Gastrocnemius medialis (tissue), 4 donors: ENCODE results near the gene CYP2F1. TPM values are rescaled to one million over a fixed set of nuclear protein-coding genes. Genes with fewer than 3 reads are reported as not detected.
"Not testable (repeated sequence)": the region's sequence is repeated elsewhere in the genome, so short reads cannot be mapped to it uniquely, and the experiment has no call there.

Experiments used
- ATAC-seq, 2 donors: fragments of 150-250 bp; one replicate each; pipeline ENCODE4 v1.9.1; 2016
- DNase-seq, 2 donors: peaks; one replicate each; pipeline ENCODE4 v3.0.0-alpha.2; 2019
- H3K27ac ChIP-seq, 4 donors: fragments of 200-600 bp; sonication (generic); 1 replicate in 1 of 4; 2 replicates in 3 of 4; pipeline ENCODE4 v1.5.1; 2016 to 2018; ENCODE audit warnings: mild to moderate bottlenecking in 2 of 4, moderate library complexity in 1 of 4
- H3K27me3 ChIP-seq, 3 donors: fragments of 200-600 bp; sonication (generic) in 2 of 3; 1 replicate in 1 of 3; 2 replicates in 2 of 3; pipeline versions ENCODE4 v1.5.1 to v1.6.0; 2016 to 2019; ENCODE audit warnings: mild to moderate bottlenecking in 1 of 3, moderate library complexity in 1 of 3
- H3K36me3 ChIP-seq, 2 donors: fragments of 200-600 bp; sonication (generic) in 1 of 2; one replicate each; pipeline ENCODE4 v1.5.1; 2017 to 2018
- H3K4me1 ChIP-seq, 2 donors: fragments of 200-600 bp; sonication (generic) in 1 of 2; one replicate each; pipeline ENCODE4 v1.5.1; 2016 to 2017; ENCODE audit warnings: mild to moderate bottlenecking in 2 of 2
- H3K4me3 ChIP-seq, 4 donors: fragments of 200-600 bp; sonication (generic) in 3 of 4; 1 replicate in 1 of 4; 2 replicates in 3 of 4; pipeline ENCODE4 v1.5.1; 2016 to 2019; ENCODE audit warnings: mild to moderate bottlenecking in 2 of 4
- H3K9me3 ChIP-seq, 3 donors: fragments of 200-600 bp; sonication (generic) in 2 of 3; 1 replicate in 1 of 3; 2 replicates in 2 of 3; pipeline ENCODE4 v1.5.1; 2016 to 2019
- POLR2A ChIP-seq, 2 donors: fragments of 450-650 bp; IDR thresholded peaks; one replicate each; pipeline ENCODE4 v1.6.1; 2017; ENCODE audit warnings: antibody characterized with exemption in 2 of 2, mild to moderate bottlenecking in 2 of 2, moderate library complexity in 2 of 2
- in situ Hi-C, 4 donors: fragments of 200-750 bp; cut with MboI; loops; one replicate each; pipeline versions ENCODE4 v1.15.0 to v1.8.0; 2017; ENCODE audit warnings: low sequenced_read_pairs in 4 of 4
- intact Hi-C: fragments of 100-400 bp; cut with DNase I; formaldehyde crosslinking; loops from one replicate; pipeline ENCODE4 v1.15.1; 2023; ENCODE audit warnings: low total_unique reads
- total RNA-seq, 4 donors: library from RNA; depleted of rRNA; stranded (reverse); fragments of >200 nt; gene quantifications; one replicate each; pipeline versions ENCODE4 v1.1.0 to v1.2.3, GENCODE V29; 2016
- TF ChIP-seq, protein P1 (sequence below), 5 experiments: fragments of 450-650 bp in 3 of 5; fragments of 200-600 bp in 2 of 5; sonication (generic) in 2 of 5; IDR thresholded peaks in 4 of 5; conservative IDR thresholded peaks in 1 of 5; 1 replicate in 4 of 5; 2 replicates in 1 of 5; pipeline ENCODE4 v1.5.1; 2016 to 2019; ENCODE audit warnings: antibody characterized with exemption in 5 of 5, mild to moderate bottlenecking in 3 of 5, moderate library complexity in 3 of 5

Gene CYP2F1
- total RNA-seq, 4 donors from 2014 or later: not detected

DNA sequence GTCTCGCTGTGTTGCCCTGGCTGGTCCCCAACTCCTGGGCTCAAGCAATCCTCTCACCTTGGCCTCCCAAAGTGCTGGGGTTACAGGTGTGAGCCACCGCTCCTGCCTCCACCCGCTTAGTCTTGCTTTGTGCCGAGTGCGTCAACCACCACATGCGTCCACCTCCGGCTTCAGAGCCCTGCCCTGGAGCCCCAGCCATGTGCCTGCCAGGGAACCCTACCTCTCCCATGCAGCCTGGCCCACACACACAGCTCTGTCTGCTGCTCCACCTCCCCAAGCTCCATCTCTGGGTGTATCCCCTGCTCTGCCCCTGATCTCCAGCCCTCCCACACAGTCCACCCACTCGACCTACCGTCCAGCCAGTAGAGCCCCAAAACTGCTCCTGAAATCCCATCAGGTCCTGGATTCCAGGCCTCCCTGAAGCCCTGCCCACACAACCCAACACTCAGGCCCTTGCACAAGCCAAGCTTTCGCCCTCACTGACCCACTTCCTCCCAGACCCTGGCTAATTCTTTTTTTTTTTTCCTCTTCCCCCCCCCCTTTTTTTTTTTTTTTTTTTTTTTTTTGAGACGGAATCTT lies 9.6 kb downstream of the CYP2F1 start:
- no peaks in the 10 kb centered on the region for H3K4me1 ChIP-seq
- no peak overlapping the region for H3K27ac ChIP-seq
- DNase-seq (no peak), ATAC-seq (no peak)
- in situ Hi-C loops: no loop called here
- intact Hi-C loops: no loop called here
- TF ChIP-seq POLR2A (IDR thresholded peaks at IDR 0.05): no peak
- TF ChIP-seq, protein P1, sequence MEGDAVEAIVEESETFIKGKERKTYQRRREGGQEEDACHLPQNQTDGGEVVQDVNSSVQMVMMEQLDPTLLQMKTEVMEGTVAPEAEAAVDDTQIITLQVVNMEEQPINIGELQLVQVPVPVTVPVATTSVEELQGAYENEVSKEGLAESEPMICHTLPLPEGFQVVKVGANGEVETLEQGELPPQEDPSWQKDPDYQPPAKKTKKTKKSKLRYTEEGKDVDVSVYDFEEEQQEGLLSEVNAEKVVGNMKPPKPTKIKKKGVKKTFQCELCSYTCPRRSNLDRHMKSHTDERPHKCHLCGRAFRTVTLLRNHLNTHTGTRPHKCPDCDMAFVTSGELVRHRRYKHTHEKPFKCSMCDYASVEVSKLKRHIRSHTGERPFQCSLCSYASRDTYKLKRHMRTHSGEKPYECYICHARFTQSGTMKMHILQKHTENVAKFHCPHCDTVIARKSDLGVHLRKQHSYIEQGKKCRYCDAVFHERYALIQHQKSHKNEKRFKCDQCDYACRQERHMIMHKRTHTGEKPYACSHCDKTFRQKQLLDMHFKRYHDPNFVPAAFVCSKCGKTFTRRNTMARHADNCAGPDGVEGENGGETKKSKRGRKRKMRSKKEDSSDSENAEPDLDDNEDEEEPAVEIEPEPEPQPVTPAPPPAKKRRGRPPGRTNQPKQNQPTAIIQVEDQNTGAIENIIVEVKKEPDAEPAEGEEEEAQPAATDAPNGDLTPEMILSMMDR (IDR thresholded peaks at IDR 0.05 in 4 of 5, conservative IDR thresholded peaks at IDR 0.05 in 1 of 5): no peak
- H3K27me3 ChIP-seq: no peaks in the 10 kb centered on the region
- H3K36me3 ChIP-seq: no peaks in the 10 kb centered on the region
- no peak overlapping the region for H3K4me3 ChIP-seq
- H3K9me3 ChIP-seq: no peaks in the 10 kb centered on the region

DNA sequence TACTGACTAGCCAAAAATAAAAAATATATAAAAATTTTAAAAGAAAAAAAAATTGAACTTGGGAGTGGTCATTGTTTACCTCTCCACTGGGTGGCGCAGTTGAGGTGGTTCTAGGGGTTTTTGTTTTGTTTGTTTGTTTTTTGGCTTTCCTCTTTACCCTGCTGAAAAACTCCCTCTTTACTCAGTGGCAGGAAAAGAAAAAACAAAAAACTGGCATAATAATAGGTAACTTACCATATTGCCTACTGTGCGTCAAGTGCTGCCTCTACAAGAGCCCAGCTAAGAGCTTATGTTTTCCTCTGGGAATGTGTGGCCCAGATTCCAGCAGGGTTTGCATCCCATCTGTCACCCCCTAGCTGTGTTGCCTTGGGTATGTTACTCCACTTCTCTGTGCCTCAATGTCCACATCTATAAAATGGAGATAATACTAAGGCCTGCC lies 12.6 kb downstream of the CYP2F1 start:
- not testable (repeated sequence) for H3K36me3 ChIP-seq, DNase-seq, H3K9me3 ChIP-seq, H3K27me3 ChIP-seq, H3K4me3 ChIP-seq, H3K4me1 ChIP-seq, H3K27ac ChIP-seq, ATAC-seq
- TF ChIP-seq, protein P1 (IDR thresholded peaks at IDR 0.05 in 4 of 5, conservative IDR thresholded peaks at IDR 0.05 in 1 of 5): peak in 4 of 5 experiments; percentile 18 to 65 (median 44)
- intact Hi-C loops (loop anchor here (1.0 to 2.0 kb wide), 2 partner anchors 136 to 182 kb away; no protein-coding TSS in a partner anchor), in situ Hi-C loops (loop anchor here in 3 of 4 donors (25.0 kb wide), 1 partner anchor 464 kb away; no protein-coding TSS in a partner anchor)

DNA sequence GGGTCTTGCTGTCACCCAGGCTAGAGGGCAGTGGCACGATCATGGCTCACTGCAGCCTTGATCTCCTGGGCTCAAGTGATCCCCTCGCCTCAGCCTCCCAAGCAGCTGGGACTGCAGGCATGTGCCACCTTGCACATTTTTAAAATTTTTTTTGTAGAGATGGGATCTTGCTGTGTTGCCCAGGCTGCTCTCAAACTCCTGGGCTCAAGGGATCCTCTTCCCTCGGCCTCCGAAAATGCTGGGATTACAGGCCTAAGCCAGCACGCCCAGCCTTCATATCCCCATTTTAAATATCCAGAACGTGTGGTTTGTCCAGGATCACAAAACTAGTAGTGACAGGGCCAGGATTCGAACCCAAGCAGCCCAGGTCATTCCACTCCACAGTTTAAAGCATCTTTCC lies 13.1 kb downstream of the CYP2F1 start:
- intact Hi-C loops: loop anchor here (1.0 to 2.0 kb wide), 2 partner anchors 135 to 181 kb away; no protein-coding TSS in a partner anchor
- not testable (repeated sequence) for H3K4me3 ChIP-seq, ATAC-seq, H3K27me3 ChIP-seq, H3K27ac ChIP-seq, DNase-seq, H3K4me1 ChIP-seq, H3K9me3 ChIP-seq, H3K36me3 ChIP-seq
- in situ Hi-C loops: loop anchor here in 3 of 4 donors (25.0 kb wide), 1 partner anchor 465 kb away; no protein-coding TSS in a partner anchor

DNA sequence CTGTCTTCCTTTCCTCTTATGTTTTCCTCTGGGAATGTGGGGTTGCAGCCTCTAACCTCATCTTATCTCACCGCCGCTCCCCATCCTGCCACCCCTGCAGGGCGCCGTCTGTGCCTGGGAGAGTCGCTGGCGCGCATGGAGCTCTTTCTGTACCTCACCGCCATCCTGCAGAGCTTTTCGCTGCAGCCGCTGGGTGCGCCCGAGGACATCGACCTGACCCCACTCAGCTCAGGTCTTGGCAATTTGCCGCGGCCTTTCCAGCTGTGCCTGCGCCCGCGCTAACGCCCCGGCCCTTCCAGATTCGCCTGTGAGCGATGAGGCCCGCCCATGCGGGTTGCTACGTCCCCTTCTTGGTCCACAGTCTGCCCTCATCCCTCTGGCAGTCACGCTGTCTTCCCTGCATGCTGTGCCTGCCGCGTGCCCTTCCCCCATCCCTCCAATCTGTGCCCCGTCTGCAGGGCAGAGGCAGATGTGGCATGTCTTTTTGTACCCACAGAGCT lies 13.6 kb downstream of the CYP2F1 start:
- H3K27me3 ChIP-seq, H3K27ac ChIP-seq, H3K9me3 ChIP-seq, H3K4me1 ChIP-seq, H3K4me3 ChIP-seq, H3K36me3 ChIP-seq: not testable (repeated sequence)
- TF ChIP-seq, protein P1 (IDR thresholded peaks at IDR 0.05 in 4 of 5, conservative IDR thresholded peaks at IDR 0.05 in 1 of 5): peak in 1 of 5 experiments; percentile 21
- ATAC-seq (peak; percentile 23 to 41), DNase-seq (peak; percentile 10 to 36)
- in situ Hi-C loops (loop anchor here in 3 of 4 donors (25.0 kb wide), 1 partner anchor 466 kb away; no protein-coding TSS in a partner anchor), intact Hi-C loops (loop anchor here (1.0 to 2.0 kb wide), 2 partner anchors 135 to 180 kb away; no protein-coding TSS in a partner anchor)

DNA sequence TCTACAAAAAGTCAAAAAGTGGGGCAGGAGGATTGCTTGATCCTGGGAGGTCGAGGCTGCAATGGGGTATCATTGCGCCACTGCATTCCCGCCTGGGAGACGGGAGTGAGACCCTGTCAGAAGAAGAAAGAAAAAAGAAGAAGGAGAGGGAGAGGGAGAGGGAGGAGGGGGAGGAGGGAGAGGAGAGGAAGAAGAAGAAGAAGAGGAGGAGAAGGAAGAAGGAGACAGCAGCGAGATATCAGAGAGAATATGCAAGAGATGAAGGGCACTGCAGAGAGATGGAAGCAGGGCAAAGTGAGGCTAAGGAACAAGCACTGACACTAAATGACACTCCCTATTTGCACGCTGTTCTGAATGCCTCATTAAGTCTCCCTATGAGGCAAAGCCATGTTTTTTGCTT lies 14.5 kb downstream of the CYP2F1 start:
- no peaks in the 10 kb centered on the region for H3K4me1 ChIP-seq
- no peaks in the 10 kb centered on the region for H3K36me3 ChIP-seq
- no peaks in the 10 kb centered on the region for H3K27me3 ChIP-seq
- H3K4me3 ChIP-seq: no peak overlapping the region
- TF ChIP-seq, protein P1 (IDR thresholded peaks at IDR 0.05 in 4 of 5, conservative IDR thresholded peaks at IDR 0.05 in 1 of 5): no peak
- no peak for TF ChIP-seq POLR2A (IDR thresholded peaks at IDR 0.05)
- ATAC-seq (no peak), DNase-seq (no peak)
- no peak overlapping the region for H3K27ac ChIP-seq
- intact Hi-C loops (no loop called here), in situ Hi-C loops (loop anchor here in 3 of 4 donors (25.0 kb wide), 1 partner anchor 466 kb away; no protein-coding TSS in a partner anchor)
- no peaks in the 10 kb centered on the region for H3K9me3 ChIP-seq
